KG1 (cell line): ENCODE measurements around the gene TFAM.

Source experiments
- DNase-seq: peaks from one replicate; lab custom pipeline; 2025; lab: John Stamatoyannopoulos, UW

Gene TFAM

GRCh38 chr10:58433066-58433465, 47.9 kb downstream of the TFAM start:
- DNase-seq: no peak

DNA sequence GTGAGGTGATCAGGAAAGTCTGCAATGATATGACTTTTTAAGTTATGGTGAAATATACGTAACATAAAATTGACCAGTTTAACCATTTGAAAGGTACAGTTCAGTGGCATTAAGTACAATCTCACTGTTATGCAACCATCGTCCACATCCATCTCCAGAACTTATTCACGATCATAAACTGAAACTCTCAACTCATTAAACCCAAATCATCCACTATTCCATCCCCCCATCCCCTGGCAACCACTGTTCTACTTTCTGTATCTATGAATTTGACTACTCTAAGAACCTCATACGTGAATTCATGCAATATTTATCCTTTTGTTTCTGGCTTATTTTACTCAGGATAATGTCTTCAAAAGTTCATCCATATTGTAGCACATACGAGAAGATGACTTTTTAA, 48.4 kb downstream of the TFAM start:
- no peak for DNase-seq

DNA sequence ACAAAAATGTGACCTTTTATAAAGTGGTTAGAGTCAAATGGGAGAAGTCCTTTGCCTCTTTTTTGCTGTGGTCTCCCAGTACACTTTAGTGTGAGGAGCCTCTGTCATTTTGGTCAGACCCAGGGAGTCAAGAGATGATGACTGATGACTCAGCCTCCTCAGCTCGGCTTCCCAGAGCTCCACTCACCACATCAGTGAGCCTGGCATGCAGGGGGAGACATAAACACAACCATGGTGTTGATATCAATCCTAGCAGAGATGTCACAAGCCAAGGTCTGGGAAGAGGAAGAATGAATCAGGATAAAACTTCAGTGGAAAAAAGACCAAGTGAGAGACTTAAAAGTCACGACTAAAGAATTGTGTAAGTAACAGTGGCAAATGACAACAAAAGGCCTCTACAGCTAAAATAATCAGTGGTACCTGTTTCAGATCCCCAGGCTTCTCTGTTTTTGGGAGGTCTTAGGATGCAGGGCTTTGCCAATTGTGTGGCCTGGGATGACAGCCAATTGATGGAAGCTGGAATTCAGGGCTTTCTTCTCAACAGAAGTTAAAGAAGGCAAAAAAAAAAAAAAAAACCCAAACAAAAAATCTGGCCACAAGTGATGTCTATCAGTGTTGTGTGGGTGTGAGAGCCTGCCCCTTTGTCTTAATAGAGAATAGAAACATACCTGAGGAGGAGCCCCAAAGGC, 50.2 kb downstream of the TFAM start:
- DNase-seq: no peak

DNA sequence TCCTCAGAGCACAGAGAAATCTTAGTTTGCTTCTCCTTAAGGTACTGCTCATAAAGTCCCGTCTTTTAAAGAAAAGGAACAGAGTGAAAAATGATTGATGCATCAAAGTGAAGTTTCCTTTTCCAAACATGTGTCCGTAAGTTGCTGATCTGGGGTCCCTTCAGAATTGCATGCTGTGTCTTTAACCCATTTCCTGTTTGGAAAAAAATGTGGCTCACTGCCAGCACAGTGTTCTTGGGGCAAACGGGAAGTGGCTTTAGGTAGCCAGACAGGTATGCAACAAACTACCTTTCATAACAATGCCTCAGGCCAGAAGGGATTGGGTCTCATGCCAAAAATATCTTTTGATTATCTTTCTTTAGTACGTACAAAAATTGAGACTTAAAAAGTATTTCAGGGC, 50.9 kb downstream of the TFAM start:
- DNase-seq: no peak

DNA sequence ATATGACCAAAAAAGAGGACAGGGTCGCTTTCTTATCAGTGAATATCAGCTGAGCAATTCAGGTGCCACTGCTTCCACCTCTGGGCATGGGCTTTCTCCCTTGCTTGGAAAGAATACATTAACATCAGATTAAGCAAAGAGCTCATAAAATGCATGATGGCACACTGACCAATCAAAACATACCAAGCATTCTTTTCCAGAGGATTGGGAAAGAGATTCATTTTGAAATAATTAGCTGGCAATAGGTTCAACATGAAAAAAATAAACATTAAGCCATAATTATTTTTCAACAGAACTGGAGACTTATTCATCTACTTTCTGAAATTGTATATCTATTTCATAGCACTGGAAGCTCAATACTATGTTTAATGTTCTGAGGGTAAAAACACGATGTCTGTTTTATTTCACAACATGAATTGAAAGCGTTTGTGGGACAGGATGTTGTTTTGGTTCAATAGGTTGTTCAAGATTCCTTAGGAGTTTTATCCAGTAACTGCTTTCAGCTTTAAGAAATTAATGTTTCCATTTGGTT, 53.2 kb downstream of the TFAM start:
- DNase-seq: no peak

- DNase-seq: no peak
Observed at GRCh38 chr10:58438986-58439385, 53.8 kb downstream of the TFAM start.

- DNase-seq: no peak
Observed at GRCh38 chr10:58439632-58440364, 54.6 kb downstream of the TFAM start.

GRCh38 chr10:58440484-58440883, 55.3 kb downstream of the TFAM start:
- DNase-seq: no peak

GRCh38 chr10:58444321-58444720, 59.1 kb downstream of the TFAM start:
- no peak for DNase-seq

GRCh38 chr10:58444876-58445275, 59.7 kb downstream of the TFAM start:
- DNase-seq: no peak

DNA sequence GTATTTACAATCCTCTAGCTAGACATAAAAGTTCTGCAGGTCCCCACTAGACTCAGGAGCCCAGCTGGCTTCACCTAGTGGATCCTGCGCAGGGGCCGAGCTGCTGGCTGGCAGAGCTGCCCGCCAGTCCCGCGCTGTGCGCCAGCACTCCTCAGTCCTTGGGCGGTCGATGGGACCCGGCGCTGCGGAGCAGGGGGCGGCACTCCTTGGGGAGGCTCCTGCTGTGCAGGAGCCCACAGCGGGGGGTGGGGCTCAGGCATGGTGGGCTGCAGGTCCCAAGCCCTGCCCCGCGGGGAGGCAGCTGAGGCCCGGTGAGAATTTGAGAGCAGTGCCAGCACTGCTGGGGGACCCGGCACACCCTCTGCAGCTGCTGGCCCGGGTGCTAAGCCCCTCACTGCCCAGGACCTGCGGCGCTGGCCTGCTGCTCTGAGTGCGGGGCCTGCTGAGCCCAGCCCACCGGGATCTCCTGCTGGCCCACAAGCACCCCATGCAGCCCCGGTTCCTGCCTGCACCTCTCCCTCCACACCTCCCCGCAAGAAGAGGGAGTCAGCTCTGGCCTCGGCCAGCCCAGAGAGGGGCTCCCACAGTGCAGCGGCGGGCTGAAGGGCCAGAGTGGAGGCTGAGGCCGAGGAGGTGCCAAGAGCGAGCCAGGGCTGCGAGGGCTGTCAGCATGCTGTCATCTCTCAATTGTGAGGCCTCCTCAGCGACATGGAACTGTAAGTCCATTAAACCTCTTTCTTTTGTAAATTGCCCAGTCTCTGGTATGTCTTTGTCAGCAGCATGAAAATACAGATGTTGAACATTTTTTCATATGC, 63.1 kb downstream of the TFAM start:
- no peak for DNase-seq
